ENCODE data around the gene SMAD7.

DNA sequence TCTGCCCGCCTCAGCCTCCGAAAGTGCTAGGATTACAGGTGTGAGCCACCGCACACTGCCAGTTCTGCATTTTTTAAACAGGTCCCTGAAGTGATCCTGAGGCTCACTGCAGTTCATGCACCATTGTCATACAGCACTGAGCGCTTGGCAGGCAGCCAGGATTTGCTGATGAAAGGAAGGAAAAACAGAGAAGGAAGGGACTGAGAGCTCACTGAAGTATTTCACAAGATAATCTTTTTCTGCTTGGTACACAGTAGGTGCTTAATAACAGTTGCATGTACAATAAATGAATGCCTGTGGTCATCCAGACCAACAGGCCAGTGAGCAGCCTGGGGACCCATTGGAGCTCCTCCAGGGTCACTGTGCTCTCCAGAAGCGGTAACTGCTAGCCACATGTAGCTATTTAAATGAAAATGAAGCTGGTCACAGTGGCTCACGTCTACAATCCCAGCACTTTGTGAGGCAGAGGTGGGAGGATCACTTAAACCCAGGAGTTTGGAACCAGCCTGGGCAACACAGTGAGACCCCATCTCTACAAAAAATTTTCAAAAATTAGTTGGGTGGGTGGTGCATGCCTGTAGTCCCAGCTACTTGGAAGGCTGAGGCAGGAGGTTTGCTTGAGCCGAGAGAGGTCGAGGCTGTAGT is 33.1 kb upstream of the SMAD7 start:
- TF ChIP-seq EZH2phosphoT487 (IDR thresholded peaks at IDR 0.05; ENCODE audit: insufficient read depth, low read depth) (no peak), EZH2 (IDR thresholded peaks at IDR 0.05; ENCODE audit: insufficient read depth, poor library complexity, severe bottlenecking) (no peak)

All from GM23248 (cell line).